Activated CD4-positive, alpha-beta T cell treated with anti-CD3 and anti-CD28 coated beads, Interleukin-2, amount 50 U/mL, for 24 hours (primary cell): ENCODE results near the gene GPR17.

Source experiments
- DNase-seq, 2 donors: peaks; one replicate each; pipeline ENCODE4 v3.0.0-alpha.2; 2020; ENCODE audit warnings: low read depth in 1 of 2, low spot score in 1 of 2

Gene GPR17

GRCh38 chr2:127685410-127686080 is 39.6 kb downstream of the GPR17 start:
- no peak for DNase-seq

- no peak for DNase-seq
Observed at GRCh38 chr2:127688405-127688804, 42.5 kb downstream of the GPR17 start.

- DNase-seq, result no peak
Observed at GRCh38 chr2:127690696-127691095, 44.7 kb downstream of the GPR17 start.

- no peak for DNase-seq
Observed at GRCh38 chr2:127694986-127695385, 49.0 kb downstream of the GPR17 start.

GRCh38 chr2:127695491-127696472 is 49.8 kb downstream of the GPR17 start:
- DNase-seq, result peak in 1 of 2 donors; percentile 30

- no peak for DNase-seq
Observed at GRCh38 chr2:127697482-127698180, 51.7 kb downstream of the GPR17 start.

GRCh38 chr2:127698553-127699355 is 52.8 kb downstream of the GPR17 start:
- no peak for DNase-seq

GRCh38 chr2:127700527-127701192 is 54.7 kb downstream of the GPR17 start:
- no peak for DNase-seq

GRCh38 chr2:127701193-127701650 is 55.3 kb downstream of the GPR17 start, which contains the start of gene SFT2D3:
SFT2D3 (plus strand) TSS chr2:127701497; CDS start chr2:127701529, 32 bp downstream.
- peak; percentile 77 to 89 for DNase-seq

GRCh38 chr2:127701651-127702394 is 55.9 kb downstream of the GPR17 start:
- peak; percentile 53 to 67 for DNase-seq
